A549 treated with dexamethasone at 1 μM for 4 hours (cell line): Measurements from ENCODE around the gene DMC1. TPM values are rescaled to one million over a fixed set of nuclear protein-coding genes. Genes with fewer than 3 reads are reported as not detected.

Source experiments
- total RNA-seq: library from RNA; stranded (reverse); fragments of 200-300 nt; extraction: Qiagen RNA extraction; gene quantifications from 5 replicates; pipeline ENCODE4 v1.2.3, GENCODE V29; 2022

The DMC1 gene
- total RNA-seq, result 3.1 to 5.8 TPM (median 3.4 TPM) in 5 replicates

GRCh38 chr22:38569972-38570778, at the start of gene DMC1:
DMC1 (minus strand) TSS chr22:38570183; CDS start chr22:38568256, 1,927 bp downstream.

GRCh38 chr22:38506118-38506962, 63.6 kb downstream of the DMC1 start, which contains the start of gene DDX17:
DDX17 (minus strand) TSS chr22:38506311.

Other genes with a start within 250 kb of the DMC1 start
- gene KCNJ4, start 115.0 kb downstream of the DMC1 start, total RNA-seq, result 0.72 to 1.2 TPM (median 0.81 TPM) in 5 replicates
- gene KDELR3, start 102.1 kb downstream of the DMC1 start, total RNA-seq, result 19.3 to 21.4 TPM (median 20.7 TPM) in 5 replicates
- 77.5 to 121 TPM (median 113 TPM) in 5 replicates for gene DDX17, start 63.9 kb downstream of the DMC1 start, total RNA-seq
- gene FAM227A, start 86.2 kb upstream of the DMC1 start, total RNA-seq, result 0.47 to 0.68 TPM (median 0.62 TPM) in 5 replicates
- 14.6 to 16.1 TPM (median 15.0 TPM) in 5 replicates for gene CBY1, start 86.5 kb upstream of the DMC1 start, total RNA-seq
- 67.2 to 88.7 TPM (median 77.4 TPM) in 5 replicates for gene TOMM22, start 111.8 kb upstream of the DMC1 start, total RNA-seq
- gene JOSD1, start 130.8 kb upstream of the DMC1 start, total RNA-seq, result 27.5 to 32.6 TPM (median 31.2 TPM) in 5 replicates
- gene GTPBP1, start 135.8 kb upstream of the DMC1 start, total RNA-seq, result 5.8 to 10.7 TPM (median 9.7 TPM) in 5 replicates
- 24.5 to 40.5 TPM (median 38.6 TPM) in 5 replicates for gene SUN2, start 185.8 kb upstream of the DMC1 start, total RNA-seq
- gene DNAL4, start 224.0 kb upstream of the DMC1 start, total RNA-seq, result 7.8 to 9.8 TPM (median 8.7 TPM) in 5 replicates